ENCODE measurements around the gene KIF2C. TPM values are rescaled to one million over a fixed set of nuclear protein-coding genes. Genes with fewer than 3 reads are reported as not detected.

Gene KIF2C
- total RNA-seq, 4 donors from 2014 or later: 0.76 to 4.5 (median 3.7) TPM

- TF ChIP-seq CTCF (IDR thresholded peaks at IDR 0.05) (no peak), POLR2A (IDR thresholded peaks at IDR 0.05) (peak in 1 of 2 donors; percentile 48)
- WGBS, 2 donors: 44 to 58% methylated on average over 14 of the region's 14 CpGs
- intact Hi-C loops (cut with DNase I; ENCODE audit: low total_unique reads): no loop called here
- no peak overlapping the region for H3K4me3 ChIP-seq (ENCODE audit: low read depth, poor library complexity, severe bottlenecking)
- no peak for DNase-seq (ENCODE audit: low spot score in 2 of 2)
These were observed 17.9 kb upstream of the KIF2C start for GRCh38 chr1:44721485-44722361.

GRCh38 chr1:44723064-44723463 is 16.6 kb upstream of the KIF2C start:
- DNase-seq (ENCODE audit: low spot score in 2 of 2): no peak
- no peak for TF ChIP-seq CTCF (IDR thresholded peaks at IDR 0.05)
- no peak for TF ChIP-seq POLR2A (IDR thresholded peaks at IDR 0.05)
- intact Hi-C loops (cut with DNase I; ENCODE audit: low total_unique reads): no loop called here
- H3K4me3 ChIP-seq (ENCODE audit: low read depth, poor library complexity, severe bottlenecking): no peak overlapping the region
- WGBS, 2 donors: 74 to 79% methylated on average over 9 of the region's 9 CpGs

GRCh38 chr1:44723496-44724295 is 15.9 kb upstream of the KIF2C start:
- 81 to 87% methylated on average over 24 to 28 of the region's 28 CpGs for WGBS, 2 donors
- no peak for TF ChIP-seq POLR2A (IDR thresholded peaks at IDR 0.05)
- no peak for TF ChIP-seq CTCF (IDR thresholded peaks at IDR 0.05)
- H3K4me3 ChIP-seq (ENCODE audit: low read depth, poor library complexity, severe bottlenecking): no peak overlapping the region
- intact Hi-C loops (cut with DNase I; ENCODE audit: low total_unique reads): no loop called here
- no peak for DNase-seq (ENCODE audit: low spot score in 2 of 2)

- no peak overlapping the region for H3K4me3 ChIP-seq (ENCODE audit: low read depth, poor library complexity, severe bottlenecking)
- TF ChIP-seq POLR2A (IDR thresholded peaks at IDR 0.05) (no peak), CTCF (IDR thresholded peaks at IDR 0.05) (no peak)
- WGBS, 2 donors: 80 to 86% methylated on average over 13 to 57 of the region's 64 CpGs
- no peak for DNase-seq (ENCODE audit: low spot score in 2 of 2)
- intact Hi-C loops (cut with DNase I; ENCODE audit: low total_unique reads): no loop called here
These were observed 15.2 kb upstream of the KIF2C start for GRCh38 chr1:44724296-44724954.

GRCh38 chr1:44724955-44725698 is 14.5 kb upstream of the KIF2C start:
- TF ChIP-seq POLR2A (IDR thresholded peaks at IDR 0.05) (no peak), CTCF (IDR thresholded peaks at IDR 0.05) (no peak)
- 87 to 91% methylated on average over 27 of the region's 27 CpGs for WGBS, 2 donors
- intact Hi-C loops (cut with DNase I; ENCODE audit: low total_unique reads): no loop called here
- no peak for DNase-seq (ENCODE audit: low spot score in 2 of 2)
- H3K4me3 ChIP-seq (ENCODE audit: low read depth, poor library complexity, severe bottlenecking): no peak overlapping the region
